Measurements from ENCODE around the gene DLGAP4.
"Not testable (repeated sequence)": the region's sequence is repeated elsewhere in the genome, so short reads cannot be mapped to it uniquely, and the experiment has no call there.

The DLGAP4 gene

DNA sequence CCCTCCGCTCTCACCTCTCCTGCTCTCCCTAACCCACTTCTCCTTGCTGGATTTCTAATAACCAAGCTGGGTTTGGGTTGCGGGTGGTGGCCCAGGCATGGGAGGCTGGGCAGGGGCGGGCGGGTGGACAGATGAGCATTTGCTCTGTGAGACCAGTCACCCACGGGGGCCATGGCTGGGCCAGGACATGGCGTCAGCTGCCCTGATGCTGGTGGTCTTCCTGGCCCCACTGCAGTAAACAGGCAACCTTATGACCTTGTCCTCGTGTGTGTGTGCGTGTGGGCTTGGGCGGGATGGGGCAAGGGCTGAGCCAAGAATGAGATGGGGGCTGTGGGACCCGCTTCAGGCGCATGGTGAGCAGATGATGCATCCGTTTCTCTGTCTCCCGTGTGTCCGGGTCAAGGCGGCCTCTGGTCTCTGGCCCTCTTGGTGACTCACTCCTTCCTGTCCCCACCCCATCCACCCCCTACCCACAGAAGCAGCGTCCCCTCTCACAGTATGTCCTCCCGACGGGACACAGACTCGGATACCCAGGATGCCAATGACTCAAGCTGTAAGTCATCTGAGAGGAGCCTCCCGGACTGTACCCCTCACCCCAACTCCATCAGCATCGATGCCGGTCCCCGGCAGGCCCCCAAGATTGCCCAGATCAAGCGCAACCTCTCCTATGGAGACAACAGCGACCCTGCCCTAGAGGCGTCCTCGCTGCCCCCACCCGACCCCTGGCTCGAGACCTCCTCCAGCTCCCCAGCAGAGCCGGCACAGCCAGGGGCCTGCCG is 193.8 kb downstream of the DLGAP4 start:
- DNase-seq (ENCODE audit: low spot score) = no peak

DNA sequence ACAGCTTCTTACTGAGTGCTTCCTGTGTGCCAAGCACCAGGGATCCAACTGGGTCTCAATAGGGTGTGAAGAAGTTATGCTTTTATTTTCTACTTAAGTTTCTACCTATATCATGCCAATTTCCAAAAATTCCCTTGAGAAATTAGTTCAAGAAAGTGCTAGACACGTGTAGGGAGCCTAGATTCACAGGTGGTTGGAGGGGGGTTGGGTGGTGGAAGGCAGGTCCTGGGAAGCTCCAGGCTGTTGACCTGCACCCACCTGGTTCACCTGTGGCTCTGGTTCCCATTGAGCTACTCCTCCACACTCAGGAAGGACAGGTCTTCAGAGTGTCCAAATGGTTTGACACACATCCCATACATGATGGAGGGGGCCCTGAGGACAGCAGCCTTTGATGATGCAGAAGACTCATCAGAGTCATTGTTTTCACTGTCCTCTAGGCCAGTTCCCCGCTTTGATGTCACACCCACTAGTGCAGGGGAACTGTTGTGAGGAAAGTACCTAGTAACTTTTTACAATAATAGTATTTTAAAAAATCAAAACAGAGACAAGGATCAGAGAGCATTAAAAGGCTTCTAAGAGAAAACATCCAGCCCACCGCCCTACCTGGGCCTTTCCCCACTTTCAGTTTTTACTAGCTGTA is 195.3 kb downstream of the DLGAP4 start:
- no peak for DNase-seq (ENCODE audit: low spot score)

DNA sequence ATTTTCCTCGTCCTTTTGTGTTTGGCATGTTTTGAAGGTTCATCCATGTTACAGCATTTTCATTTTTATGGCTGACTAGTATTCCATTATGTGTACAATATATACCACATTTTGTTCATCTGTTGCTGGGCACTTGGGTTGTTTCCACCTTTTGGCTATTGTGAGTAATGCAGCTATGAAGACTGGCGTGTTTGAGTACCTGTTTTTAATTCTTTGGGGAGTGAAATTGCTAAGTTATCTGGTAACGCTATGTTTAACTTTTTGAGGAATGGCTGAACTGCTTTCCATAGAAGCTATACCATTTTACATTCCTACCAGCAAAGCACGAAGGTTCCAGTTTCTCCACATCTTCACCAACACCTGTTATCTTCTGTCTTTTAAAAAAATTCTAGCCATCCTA is 198.2 kb downstream of the DLGAP4 start:
- no peak for DNase-seq (ENCODE audit: low spot score)

DNA sequence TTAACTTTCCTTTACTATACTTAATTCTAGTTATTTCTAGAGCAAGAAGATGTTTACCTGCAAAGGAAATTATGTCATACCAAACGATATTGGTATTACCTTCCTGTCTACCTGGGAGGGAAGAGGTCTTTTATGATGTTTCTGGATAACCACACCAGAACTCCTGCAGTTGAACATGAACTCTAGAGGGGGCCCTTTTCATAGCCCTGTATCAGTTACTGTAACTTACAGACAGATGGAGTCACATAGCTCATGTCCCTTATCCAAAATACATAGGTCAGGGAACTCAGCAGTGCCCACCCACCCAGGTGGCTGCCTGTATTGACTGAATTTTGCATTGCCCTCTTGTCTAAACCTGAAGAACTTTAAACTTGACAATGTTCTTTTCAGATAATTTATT is 200.1 kb downstream of the DLGAP4 start:
- peak; percentile 58 for DNase-seq (ENCODE audit: low spot score)

DNA sequence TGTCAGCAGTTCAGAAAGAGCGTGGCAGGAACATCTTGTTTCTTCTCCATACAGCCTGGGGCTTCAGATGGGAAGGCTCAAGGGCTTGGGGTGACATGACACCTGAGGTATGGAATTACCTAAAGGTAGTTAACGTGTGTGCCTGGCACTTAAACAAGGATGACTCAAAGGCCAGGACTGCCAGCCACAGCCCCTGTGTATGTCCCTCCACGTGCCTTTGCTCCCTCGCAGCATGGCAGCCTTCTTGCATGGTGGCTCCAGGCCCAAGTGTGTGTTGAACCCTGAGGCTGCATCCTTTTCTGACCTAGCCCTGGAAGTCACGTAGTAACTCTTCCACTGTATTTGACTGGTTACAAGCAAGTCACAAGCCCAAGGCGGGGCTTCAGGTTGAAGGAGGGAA is 201.6 kb downstream of the DLGAP4 start:
- no peak for DNase-seq (ENCODE audit: low spot score)

DNA sequence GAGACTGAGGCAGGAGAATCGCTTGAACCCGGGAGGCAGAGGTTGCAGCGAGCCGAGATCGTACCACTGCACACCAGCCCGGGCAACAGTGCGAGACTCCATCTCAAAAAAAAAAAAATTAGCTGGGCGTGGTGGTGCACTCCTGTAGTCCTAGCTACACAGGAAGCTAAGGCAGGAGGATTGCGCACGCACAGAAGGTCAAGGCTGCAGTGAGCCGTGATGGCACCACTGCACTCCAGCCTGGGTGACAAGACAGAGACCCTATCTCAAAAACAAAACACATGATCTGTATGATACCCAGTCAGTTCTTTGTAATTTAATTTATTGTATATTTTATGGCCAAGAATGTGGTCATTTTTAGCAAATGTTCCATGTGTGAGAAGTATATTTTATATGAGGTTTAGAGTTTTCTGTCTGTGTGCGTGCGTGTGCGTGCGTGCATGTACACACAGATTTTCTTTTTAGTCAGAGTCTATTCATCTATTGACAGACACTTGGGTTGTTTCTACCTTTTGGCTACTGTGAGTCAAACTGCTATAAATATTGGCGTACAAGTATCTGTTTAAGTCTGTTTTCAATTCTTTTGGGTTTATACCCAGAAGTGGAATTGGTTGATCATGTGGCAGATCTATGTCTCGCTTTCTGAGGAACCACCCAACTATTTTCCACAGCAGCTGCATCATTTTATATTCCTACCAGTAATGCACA is 213.0 kb downstream of the DLGAP4 start:
- no peak for DNase-seq (ENCODE audit: low spot score)

DNA sequence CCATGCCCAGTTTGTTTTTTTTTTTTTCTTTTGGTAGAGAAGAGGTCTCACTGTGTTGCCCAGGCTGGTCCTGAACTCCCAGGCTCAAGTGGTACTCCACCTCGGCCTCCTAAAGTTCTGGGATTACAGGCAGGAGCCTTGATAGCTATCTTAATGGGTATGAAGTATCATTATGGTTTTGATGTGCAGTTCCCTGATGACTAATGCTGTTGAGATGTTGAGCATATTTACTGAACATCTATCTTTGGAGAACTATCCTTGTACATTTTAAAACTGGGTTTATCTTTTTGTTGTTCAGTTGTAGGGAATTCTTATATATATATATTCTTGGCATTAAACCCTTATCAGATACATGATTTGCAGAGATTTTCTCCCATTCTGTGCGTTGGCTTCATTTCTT is 213.8 kb downstream of the DLGAP4 start:
- DNase-seq (ENCODE audit: low spot score) = no peak

DNA sequence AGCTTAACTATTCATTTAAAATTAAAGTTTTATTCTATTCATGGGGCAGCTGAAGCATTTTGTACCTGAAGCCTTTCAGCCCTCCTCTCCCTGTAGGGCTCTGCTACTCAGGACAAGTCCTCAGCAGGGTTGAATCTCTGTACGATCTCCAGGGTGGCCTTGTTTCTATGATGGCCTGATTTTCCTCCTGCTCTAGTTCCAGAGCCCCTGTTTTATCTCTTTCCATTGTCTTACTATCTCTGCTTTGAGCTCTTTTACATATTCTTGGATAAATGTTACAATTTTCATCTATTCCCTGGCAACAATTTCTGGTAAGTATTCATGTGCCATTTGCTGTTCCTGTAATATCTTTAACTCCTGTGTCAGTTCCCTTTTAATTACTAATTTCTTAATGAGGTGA is 215.4 kb downstream of the DLGAP4 start:
- DNase-seq (ENCODE audit: low spot score) = no peak

DNA sequence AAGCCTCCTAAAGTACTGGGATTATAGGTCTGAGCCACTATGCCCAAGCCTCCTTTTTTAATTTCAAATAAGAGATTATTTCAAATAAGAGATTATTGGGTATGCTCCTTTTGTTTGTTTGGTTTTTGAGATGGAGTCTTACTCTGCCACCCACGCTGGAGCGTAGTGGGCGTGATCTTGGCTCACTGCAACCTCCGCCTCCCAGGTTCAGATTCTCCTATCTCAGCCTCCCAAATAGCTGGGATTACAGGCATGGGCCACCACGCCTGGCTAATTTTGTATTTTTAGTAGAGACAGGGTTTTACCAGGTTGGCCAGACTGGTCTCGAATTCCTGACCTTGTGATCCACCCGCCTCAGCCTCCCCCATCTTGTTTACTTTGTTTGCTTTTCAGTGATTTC is 216.3 kb downstream of the DLGAP4 start:
- DNase-seq (ENCODE audit: low spot score) = not testable (repeated sequence)

DNA sequence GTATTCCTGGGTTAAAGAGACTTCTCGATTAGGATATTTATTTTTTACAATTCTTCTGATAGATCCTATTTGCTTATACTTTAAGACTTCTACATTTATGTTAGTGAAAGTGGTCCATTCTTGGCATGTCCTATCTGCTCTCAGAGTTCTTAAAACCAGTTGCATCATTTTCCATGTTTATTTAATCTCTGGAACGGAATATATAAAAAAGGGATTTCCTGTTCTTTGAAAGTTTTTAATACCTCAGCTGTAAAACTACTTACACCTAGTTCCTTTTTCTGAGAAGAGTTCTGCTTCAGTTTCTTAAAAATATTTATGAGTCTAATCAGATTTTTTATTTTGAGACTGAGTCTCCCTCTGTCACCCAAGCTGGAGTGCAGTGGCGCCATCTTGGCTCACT is 217.2 kb downstream of the DLGAP4 start:
- DNase-seq (ENCODE audit: low spot score) = no peak

DNA sequence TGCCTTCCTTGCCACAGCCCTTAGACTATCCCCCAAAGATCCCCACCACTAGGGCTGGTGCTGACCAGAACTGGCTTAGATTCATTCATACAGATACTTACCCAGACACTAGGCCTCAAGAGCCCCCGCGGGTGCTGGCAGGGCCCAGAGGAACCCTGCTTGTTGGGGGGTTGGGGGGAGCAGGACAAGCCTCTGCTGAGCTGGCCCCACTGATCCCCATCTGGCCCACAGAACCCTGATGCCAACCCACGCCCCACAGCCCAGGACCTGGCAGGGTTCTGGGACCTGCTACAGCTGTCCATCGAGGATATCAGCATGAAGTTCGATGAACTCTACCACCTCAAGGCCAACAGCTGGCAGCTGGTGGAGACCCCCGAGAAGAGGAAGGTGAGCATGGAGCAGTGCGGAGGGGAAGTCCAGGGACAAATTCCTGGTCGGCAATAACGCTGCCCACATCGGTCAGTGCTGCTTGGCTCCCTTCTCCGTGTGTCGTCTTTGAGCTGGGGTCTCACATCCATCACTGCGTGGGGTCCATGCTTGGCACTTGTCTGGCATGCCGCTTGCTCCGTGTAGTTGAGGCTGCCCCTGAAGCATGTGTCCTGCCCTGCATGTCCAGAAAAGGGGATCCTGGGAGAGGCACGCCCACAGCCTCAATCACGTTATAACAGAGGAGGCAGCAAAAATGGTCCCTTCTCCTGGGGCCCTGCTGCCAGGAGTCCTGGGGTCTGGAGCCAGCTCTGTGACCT is 219.7 kb downstream of the DLGAP4 start:
- DNase-seq (ENCODE audit: low spot score) = no peak

DNA sequence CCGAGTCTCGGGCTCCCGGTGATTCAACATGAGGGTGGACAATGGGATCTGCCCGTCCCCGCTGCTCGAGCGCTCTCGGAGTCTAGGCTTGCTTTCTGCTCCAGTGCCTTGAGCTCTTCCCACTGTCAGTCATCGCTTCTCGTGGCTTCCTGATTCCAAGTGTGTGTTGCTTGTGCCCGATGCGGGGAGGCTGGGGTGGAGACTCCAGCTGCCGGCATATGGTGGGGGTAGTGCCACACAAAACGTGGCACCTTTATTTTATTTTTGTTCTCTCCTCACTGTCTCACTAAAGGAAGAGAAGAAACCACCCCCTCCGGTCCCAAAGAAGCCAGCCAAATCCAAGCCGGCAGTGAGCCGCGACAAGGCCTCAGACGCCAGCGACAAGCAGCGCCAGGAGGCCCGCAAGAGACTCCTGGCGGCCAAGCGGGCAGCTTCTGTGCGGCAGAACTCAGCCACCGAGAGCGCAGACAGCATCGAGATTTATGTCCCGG is 220.4 kb downstream of the DLGAP4 start:
- no peak for DNase-seq (ENCODE audit: low spot score)

DNA sequence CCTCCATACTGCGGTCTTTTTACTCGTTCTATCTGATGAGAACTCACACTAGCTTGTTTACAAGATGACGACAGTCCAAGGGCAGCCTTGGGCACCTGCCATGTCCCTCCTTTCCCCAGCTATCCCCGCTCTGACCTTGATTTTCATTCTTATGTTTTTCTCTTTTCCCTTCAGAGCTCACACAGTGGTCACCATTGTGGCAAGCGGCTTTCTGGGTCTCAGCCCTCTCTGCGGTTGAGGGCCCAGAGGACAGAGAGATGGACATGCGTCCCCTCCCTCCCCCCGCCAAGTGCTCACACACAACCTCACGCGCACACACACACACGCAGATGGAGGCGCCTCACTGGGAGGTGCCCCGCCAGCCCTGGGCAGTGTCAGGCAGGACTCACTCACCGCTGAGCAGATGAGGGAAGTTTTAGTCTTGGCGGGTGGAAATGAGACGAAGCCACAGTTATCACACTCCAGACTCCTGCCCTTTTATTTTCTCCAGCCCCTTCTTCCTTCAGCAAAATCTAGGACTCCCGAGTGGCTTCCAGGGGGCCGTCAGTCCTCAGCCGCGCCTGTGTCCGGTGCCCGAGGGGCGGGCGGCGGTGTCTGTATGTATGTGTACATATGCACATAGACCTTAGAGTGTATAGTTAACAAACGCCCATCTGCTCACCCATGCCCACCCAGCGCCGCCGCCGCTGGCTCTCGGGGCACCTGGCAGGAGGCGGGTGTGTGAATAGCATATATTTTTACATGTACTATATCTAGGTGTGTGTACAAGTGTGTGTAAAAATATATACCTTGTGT is 221.4 kb downstream of the DLGAP4 start:
- no peak for DNase-seq (ENCODE audit: low spot score)

DNA sequence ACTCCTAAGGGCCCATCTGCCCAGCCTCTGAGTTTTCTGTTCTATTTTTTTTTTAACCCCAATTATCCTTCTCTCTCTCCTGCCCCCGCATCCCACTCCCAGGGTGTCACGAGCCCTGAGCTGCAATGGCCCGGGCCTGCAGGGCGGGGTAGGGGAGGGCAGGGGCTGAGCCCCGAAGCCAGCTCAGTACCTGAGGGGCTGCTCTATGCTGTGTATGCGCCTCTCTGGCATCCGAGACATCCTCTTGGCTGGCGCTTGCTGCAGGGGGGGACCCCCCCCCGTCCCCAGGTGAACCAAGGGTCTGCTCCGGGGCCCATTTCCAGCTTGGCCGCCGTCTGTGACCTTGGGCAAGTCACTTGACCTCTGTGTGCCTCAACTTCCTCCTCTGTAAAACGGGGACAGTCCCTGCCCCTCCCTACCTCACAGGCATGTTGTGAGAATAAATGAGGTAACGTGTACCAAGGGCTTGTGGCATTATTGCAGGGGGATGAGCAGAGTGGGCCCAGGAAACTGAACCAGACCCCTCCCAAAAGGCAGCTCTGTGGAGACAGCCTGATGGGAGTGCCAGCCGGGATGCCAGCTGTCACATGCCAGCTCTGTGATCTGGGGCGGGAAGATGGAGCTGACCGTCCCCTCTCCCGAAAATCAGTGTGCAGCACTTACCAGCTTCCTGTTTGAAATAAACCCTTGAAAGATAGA is 222.2 kb downstream of the DLGAP4 start:
- no peak for DNase-seq (ENCODE audit: low spot score)

DNA sequence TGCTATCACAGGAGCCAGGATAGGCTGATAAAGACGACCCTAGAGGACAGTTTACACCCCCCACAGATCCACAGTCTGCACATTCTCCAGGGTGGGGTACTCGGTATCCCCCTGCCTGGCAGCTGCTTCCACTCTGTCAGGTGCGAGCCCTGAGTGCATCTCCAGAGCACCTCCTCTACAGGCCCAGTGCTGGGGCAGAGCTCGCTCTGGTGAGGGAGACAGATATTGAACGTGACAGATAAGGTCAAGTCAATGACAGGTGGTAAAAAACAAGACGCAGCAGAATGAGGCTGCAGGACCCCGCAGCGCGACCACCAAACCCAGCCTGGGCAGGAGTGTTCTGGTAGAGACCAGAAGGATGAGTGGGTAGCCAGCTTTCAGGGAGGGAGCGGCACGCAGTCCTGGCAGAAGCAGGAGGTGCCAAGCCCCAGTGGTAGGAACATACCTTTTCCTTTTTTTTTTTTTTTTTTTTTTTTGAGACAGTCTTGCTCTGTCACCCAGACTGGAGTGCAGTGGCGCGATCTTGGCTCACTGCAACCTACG is 222.8 kb downstream of the DLGAP4 start:
- no peak for DNase-seq (ENCODE audit: low spot score)

DNA sequence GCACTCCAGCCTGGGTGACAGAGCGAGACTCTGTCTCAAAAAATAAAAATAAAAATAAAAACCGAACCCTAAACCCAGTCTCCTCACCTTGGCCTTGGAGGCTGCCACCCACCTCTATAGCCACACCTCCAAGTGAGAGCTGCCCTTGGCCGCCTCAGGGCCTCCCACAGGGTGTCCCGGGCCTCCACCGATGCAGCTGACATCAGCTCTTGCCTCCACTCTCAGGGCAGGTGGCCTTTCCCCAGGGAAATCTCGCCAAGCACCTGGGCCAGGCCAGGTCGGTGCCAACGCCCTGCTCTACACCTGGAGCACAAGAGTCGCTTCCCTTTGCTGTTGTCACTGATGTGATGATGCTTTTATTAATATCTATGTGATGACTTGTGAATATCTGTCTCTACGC is 226.2 kb downstream of the DLGAP4 start:
- no peak for DNase-seq (ENCODE audit: low spot score)

DNA sequence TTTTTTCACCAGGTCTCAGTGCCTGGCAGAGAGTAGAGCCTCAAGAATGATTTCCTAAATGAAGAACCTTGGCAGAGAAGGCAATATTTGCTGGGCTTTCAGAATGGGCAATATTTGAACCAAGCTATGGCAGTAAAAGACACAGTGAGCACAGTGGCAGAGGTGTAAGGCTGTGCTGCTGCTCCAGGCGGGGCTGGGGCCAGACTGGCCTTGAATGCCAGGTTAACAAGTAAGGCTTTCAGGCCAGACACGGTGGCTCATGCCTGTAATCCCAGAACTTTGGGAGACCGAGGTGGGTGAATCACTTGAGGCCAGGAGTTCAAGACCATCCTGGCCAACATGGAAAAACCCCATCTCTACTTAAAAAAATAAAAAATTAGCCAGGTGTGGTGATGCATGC is 226.7 kb downstream of the DLGAP4 start:
- no peak for DNase-seq (ENCODE audit: low spot score)

DNA sequence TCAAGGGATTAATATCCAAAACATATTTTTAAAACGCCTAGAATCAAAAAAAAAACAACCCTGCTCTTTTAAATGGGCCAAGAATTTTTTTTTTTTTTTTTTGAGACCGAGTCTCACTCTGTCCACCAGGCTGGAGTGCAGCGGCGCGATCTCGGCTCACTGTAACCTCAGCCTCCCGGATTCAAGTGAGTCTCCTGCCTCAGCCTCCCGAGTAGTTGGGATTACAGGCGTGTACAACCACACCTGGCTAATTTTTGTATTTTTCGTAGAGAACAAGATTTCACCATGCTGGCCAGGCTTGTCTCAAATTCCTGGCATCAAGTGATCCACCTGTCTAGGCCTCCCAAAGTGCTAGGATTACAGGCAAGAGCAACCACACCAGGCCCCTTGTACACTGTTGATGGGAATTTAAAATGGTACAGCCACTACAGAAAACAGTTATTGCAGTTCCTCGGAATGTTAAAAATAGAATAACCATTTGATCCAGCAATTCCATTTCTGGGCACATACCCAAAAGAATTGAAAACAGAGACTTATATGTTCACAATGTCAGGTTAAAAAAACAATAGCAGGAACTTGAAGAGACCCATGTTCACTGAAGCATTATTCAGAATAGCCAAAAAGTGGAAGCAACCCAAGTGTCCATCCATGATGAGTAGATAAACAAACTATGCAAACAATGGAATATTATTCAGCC is 232.0 kb downstream of the DLGAP4 start:
- no peak for DNase-seq (ENCODE audit: low spot score)

DNA sequence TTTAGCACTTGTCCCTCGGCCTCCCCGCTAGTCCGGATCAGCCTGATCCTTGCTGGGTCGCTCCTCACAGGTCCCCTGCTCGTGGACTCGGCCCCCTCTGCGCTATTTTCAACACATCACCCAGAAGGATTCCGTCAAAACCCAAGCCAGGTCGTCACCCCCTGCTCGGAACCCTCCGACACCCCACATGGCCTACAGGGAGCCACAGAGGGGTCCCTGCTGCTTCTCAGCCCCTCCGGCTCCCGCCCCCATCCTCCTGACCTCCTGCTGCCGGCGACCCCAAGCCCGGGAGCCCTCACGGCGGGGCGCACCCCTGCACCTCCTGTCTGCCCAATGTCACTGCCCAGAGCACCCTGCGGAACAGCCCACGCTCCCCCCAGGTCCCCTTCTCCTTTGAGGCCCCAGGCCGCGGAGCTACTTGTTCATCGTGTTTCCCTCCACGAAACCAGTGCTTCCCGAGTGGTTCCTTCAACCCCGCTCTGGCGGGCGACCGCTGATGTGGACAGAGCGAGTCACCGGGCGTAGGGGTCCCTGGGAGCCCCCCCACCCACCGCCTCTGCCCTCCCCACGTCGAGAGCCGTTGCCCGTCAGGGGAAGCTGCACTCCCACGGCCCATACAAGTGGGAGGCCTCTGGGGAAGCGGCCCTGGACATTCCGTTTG is 234.5 kb downstream of the DLGAP4 start:
- DNase-seq (ENCODE audit: low spot score) = no peak

All from HuH-7 (cell line).